Retinal pigment epithelial cell (primary cell): Measurements from ENCODE around the gene WDPCP.

Experiments
- DNase-seq: peaks from one replicate; pipeline ENCODE4 v3.0.0-alpha.2; 2010; ENCODE audit warnings: low read depth
- H3K4me3 ChIP-seq: 2 replicates; pipeline ENCODE4 v1.5.1; 2011; ENCODE audit warnings: mild to moderate bottlenecking, low read length, control low read depth, moderate library complexity
- CTCF ChIP-seq: conservative IDR thresholded peaks from 2 replicates; pipeline ENCODE4 v1.5.1; 2011; ENCODE audit warnings: low read depth, low read length, control low read depth, inconsistent platforms

Gene WDPCP

GRCh38 chr2:63506320-63506719 is 82.0 kb downstream of the WDPCP start:
- DNase-seq = no peak
- no peak for TF ChIP-seq CTCF
- H3K4me3 ChIP-seq = no peak overlapping the region

DNA sequence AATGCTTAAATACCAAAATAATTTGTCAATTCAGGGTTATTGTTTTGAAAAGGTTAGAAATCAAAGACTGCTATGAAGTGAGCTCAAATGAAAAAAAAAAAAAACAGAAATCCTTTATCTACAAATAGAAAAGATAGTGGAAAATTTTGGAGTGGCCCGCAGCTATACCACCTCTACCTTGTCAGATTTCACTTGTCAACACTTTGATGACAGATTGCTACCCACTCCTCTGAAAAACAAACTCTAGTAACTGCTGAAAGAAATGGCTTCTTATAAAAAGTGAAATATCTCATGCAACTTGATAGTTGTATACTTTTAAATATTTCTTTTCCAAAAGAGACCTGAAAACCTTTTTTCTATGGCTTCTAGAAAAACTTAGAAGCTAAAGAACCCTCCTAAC is 84.5 kb downstream of the WDPCP start:
- no peak overlapping the region for H3K4me3 ChIP-seq
- no peak for DNase-seq
- TF ChIP-seq CTCF = no peak

- peak; percentile 7 for DNase-seq
- TF ChIP-seq CTCF = no peak
- H3K4me3 ChIP-seq = no peak overlapping the region
Measured at GRCh38 chr2:63500398-63500797, 87.9 kb downstream of the WDPCP start.

- no peak for TF ChIP-seq CTCF
- no peak overlapping the region for H3K4me3 ChIP-seq
- DNase-seq = no peak
Measured at GRCh38 chr2:63497576-63497975, 90.7 kb downstream of the WDPCP start.

- H3K4me3 ChIP-seq = no peak overlapping the region
- no peak for TF ChIP-seq CTCF
- no peak for DNase-seq
Measured at GRCh38 chr2:63494968-63495367, 93.3 kb downstream of the WDPCP start.

- DNase-seq = no peak
- no peak overlapping the region for H3K4me3 ChIP-seq
- TF ChIP-seq CTCF = no peak
Measured at GRCh38 chr2:63494100-63494499, 94.2 kb downstream of the WDPCP start.

GRCh38 chr2:63488118-63488713 is 100.1 kb downstream of the WDPCP start:
- no peak for DNase-seq
- TF ChIP-seq CTCF = peak; percentile 81
- H3K4me3 ChIP-seq = no peak overlapping the region
